ENCODE results near the gene UBXN11. TPM values are rescaled to one million over a fixed set of nuclear protein-coding genes. Genes with fewer than 3 reads are reported as not detected.

UBXN11 gene
- total RNA-seq, 1 experiment from 2014 or later, result 12.5 TPM

GRCh38 chr1:26276432-26276838, 30.0 kb downstream of the UBXN11 start:
- no peak for DNase-seq
- ChIA-PET CTCF (interaction anchor here (0.6 to 2.4 kb wide), 8 partner anchors 9 to 175 kb away, joined by 3 to 8 read pairs (median 4); partner anchors contain the start of genes CATSPER4 and CEP85), POLR2A (interaction anchor here (0.6 kb wide), 1 partner anchor 428 kb away, joined by 3 read pairs; no protein-coding TSS in a partner anchor)
- no peaks in the 10 kb centered on the region for H3K9me3 Mint-ChIP-seq (ENCODE audit: unreplicated experiment)
- BruUV-seq (replicated peaks), result no TSS peak
- peak overlapping the region; percentile 37 for H3K27ac Mint-ChIP-seq (ENCODE audit: unreplicated experiment)
- H3K4me3 ChIP-seq (ENCODE audit: low read depth, low read length), result no peak overlapping the region
- H3K27me3 Mint-ChIP-seq (ENCODE audit: insufficient read depth, unreplicated experiment), result no peaks in the 10 kb centered on the region
- H3K27me3 ChIP-seq (replicated peaks; ENCODE audit: control insufficient read depth, insufficient read depth, low read length), result no peaks in the 10 kb centered on the region
- H3K9me3 ChIP-seq, result no peaks in the 10 kb centered on the region
- no peak overlapping the region for H3K4me3 Mint-ChIP-seq (ENCODE audit: unreplicated experiment)
- no peak for TF ChIP-seq CTCF (IDR thresholded peaks at IDR 0.05; ENCODE audit: insufficient read depth in 1 of 2, low read depth in 1 of 2, low read length in 1 of 2, severe bottlenecking in 1 of 2, unreplicated experiment in 1 of 2)
- peaks cover 64% of the 10 kb centered on the region for H3K36me3 Mint-ChIP-seq (ENCODE audit: insufficient read depth, unreplicated experiment)
- H3K36me3 ChIP-seq (ENCODE audit: control insufficient read depth, insufficient read depth, low read length), result peaks cover 4% of the 10 kb centered on the region
- peaks cover 32% of the 10 kb centered on the region for H3K4me1 Mint-ChIP-seq (ENCODE audit: low read depth, unreplicated experiment)
- H3K4me1 ChIP-seq, result peaks cover 41% of the 10 kb centered on the region
- intact Hi-C loops (cut with micrococcal nuclease; ENCODE audit: unreplicated experiment), result no loop called here

- BruUV-seq (replicated peaks), result no TSS peak
These were observed 30.6 kb downstream of the UBXN11 start for GRCh38 chr1:26275580-26276431.

More at GRCh38 chr1:26275580-26276431, 30.6 kb downstream of the UBXN11 start:
- intact Hi-C loops (cut with micrococcal nuclease; ENCODE audit: unreplicated experiment), result loop anchor here (1.0 kb wide), 1 partner anchor 45 kb away; no protein-coding TSS in a partner anchor
- peak; percentile 76 to 80 for DNase-seq
- peaks cover 65% of the 10 kb centered on the region for H3K36me3 Mint-ChIP-seq (ENCODE audit: insufficient read depth, unreplicated experiment)
- no peaks in the 10 kb centered on the region for H3K27me3 Mint-ChIP-seq (ENCODE audit: insufficient read depth, unreplicated experiment)
- H3K9me3 Mint-ChIP-seq (ENCODE audit: unreplicated experiment), result no peaks in the 10 kb centered on the region
- peak overlapping the region; percentile 43 for H3K27ac Mint-ChIP-seq (ENCODE audit: unreplicated experiment)
- H3K4me1 Mint-ChIP-seq (ENCODE audit: low read depth, unreplicated experiment), result peaks cover 27% of the 10 kb centered on the region
- Histone ChIP-seq H3K27me3 (replicated peaks; ENCODE audit: control insufficient read depth, insufficient read depth, low read length) (no peaks in the 10 kb centered on the region), H3K4me1 (peaks cover 41% of the 10 kb centered on the region), H3K36me3 (ENCODE audit: control insufficient read depth, insufficient read depth, low read length) (peaks cover 4% of the 10 kb centered on the region), H3K9me3 (no peaks in the 10 kb centered on the region), H3K4me3 (ENCODE audit: low read depth, low read length) (no peak overlapping the region)
- H3K4me3 Mint-ChIP-seq (ENCODE audit: unreplicated experiment), result peak overlapping the region; percentile 2
- ChIA-PET POLR2A (no interaction called here), CTCF (interaction anchor here (0.6 to 2.4 kb wide), 11 partner anchors 10 to 1090 kb away, joined by 3 to 8 read pairs (median 3); partner anchors contain the start of genes CATSPER4, CEP85, CNKSR1 and DHDDS)
- peak; percentile 67 to 69 for TF ChIP-seq CTCF (IDR thresholded peaks at IDR 0.05; ENCODE audit: insufficient read depth in 1 of 2, low read depth in 1 of 2, low read length in 1 of 2, severe bottlenecking in 1 of 2, unreplicated experiment in 1 of 2)
